Smooth muscle cell of the umbilical artery (primary cell): ENCODE data around the gene TEKT1. TPM values are rescaled to one million over a fixed set of nuclear protein-coding genes. Genes with fewer than 3 reads are reported as not detected.

Source experiments
- total RNA-seq: library from RNA; depleted of rRNA; stranded (reverse); fragments of >200 nt; gene quantifications from 2 replicates; pipeline ENCODE4 v1.2.3, GENCODE V29; 2014

The TEKT1 gene
- not detected in 2 replicates for total RNA-seq

GRCh38 chr17:6831661-6832263, at the start of gene TEKT1:
Gene TEKT1 (minus strand): TSS chr17:6831729. CDS start chr17:6830376, 1,353 bp downstream.

GRCh38 chr17:6775871-6776405, 55.6 kb downstream of the TEKT1 start, which contains the start of gene FBXO39:
Gene FBXO39 (plus strand): TSS chr17:6776215. CDS start chr17:6779869, 3,654 bp downstream.

GRCh38 chr17:6755731-6756184, 75.8 kb downstream of the TEKT1 start, which contains the start of gene XAF1:
Gene XAF1 (plus strand): TSS chr17:6756046. CDS start chr17:6756079, 33 bp downstream.

Other genes with a start within 250 kb of the TEKT1 start
- gene KIAA0753, start 191.0 kb downstream of the TEKT1 start, total RNA-seq: 10.7 and 18.7 TPM in 2 replicates
- 103 and 162 TPM in 2 replicates for gene TXNDC17, start 190.7 kb downstream of the TEKT1 start, total RNA-seq
- gene MED31, start 180.1 kb downstream of the TEKT1 start, total RNA-seq: 7.8 and 9.5 TPM in 2 replicates
- 0.55 and 0.59 TPM in 2 replicates for gene C17orf100, start 180.0 kb downstream of the TEKT1 start, total RNA-seq
- not detected in 2 replicates for gene SLC13A5, start 118.4 kb downstream of the TEKT1 start, total RNA-seq
- 11.9 and 25.8 TPM in 2 replicates for gene XAF1, start 75.7 kb downstream of the TEKT1 start, total RNA-seq
- gene FBXO39, start 55.5 kb downstream of the TEKT1 start, total RNA-seq: 0.14 TPM in 1 of 2 replicates, not detected in the other
- not detected in 2 replicates for gene ALOX12, start 164.3 kb upstream of the TEKT1 start, total RNA-seq
- gene RNASEK, start 180.9 kb upstream of the TEKT1 start, total RNA-seq: 32.4 and 46.7 TPM in 2 replicates
- gene BCL6B, start 191.3 kb upstream of the TEKT1 start, total RNA-seq: under 0.01 TPM in 1 of 2 replicates, not detected in the other
- gene SLC16A13, start 204.3 kb upstream of the TEKT1 start, total RNA-seq: 0.59 and 1.2 TPM in 2 replicates
- gene SLC16A11, start 212.4 kb upstream of the TEKT1 start, total RNA-seq: 0.30 TPM in 1 of 2 replicates, not detected in the other
- gene CLEC10A, start 248.5 kb upstream of the TEKT1 start, total RNA-seq: not detected in 2 replicates